Tibial nerve (tissue), 4 donors: ENCODE data around the gene AP3M1.

Experiments
- CTCF ChIP-seq, 5 experiments: fragments of 200-600 bp in 3 of 5; fragments of 450-650 bp in 2 of 5; sonication (generic) in 3 of 5; IDR thresholded peaks; one replicate each; pipeline ENCODE4 v1.5.1; 2016 to 2019; ENCODE audit warnings: antibody characterized with exemption in 5 of 5, mild to moderate bottlenecking in 3 of 5, moderate library complexity in 2 of 5
- EP300 ChIP-seq, 2 donors: sonication (generic); formaldehyde crosslinking; IDR thresholded peaks; one replicate each; pipeline ENCODE4 v1.6.1; 2017; ENCODE audit warnings: antibody characterized with exemption in 2 of 2, mild to moderate bottlenecking in 1 of 2
- POLR2A ChIP-seq, 2 donors: fragments of 450-650 bp; IDR thresholded peaks; one replicate each; pipeline ENCODE4 v1.6.1; 2017; ENCODE audit warnings: antibody characterized with exemption in 2 of 2, mild to moderate bottlenecking in 2 of 2, moderate library complexity in 2 of 2

DNA sequence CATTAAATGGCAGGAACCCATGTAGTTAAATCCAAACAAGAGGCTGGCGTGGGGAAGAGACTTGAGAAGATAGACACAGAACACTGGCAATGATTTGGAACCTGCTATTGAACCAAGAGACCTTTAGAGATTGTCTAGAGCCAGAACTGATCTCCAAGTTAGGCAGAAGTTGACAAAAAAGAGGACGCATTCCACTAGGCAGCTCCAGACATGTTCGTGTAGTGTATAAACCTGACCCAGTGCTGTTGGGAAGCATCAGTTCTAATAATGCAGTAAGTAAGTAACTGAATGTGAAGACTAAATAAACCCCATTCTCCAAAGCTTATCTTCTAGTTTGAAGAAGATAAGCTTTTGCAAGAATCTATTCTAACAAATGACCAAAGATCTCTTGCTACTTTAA is 50.8 kb downstream of the AP3M1 start:
- TF ChIP-seq POLR2A (IDR thresholded peaks at IDR 0.05) (no peak), CTCF (IDR thresholded peaks at IDR 0.05) (no peak), EP300 (IDR thresholded peaks at IDR 0.05) (no peak)
